ENCODE measurements around the gene PTPRD.

Gene PTPRD

GRCh38 chr9:8733131-8733954 lies 1879.5 kb downstream of the PTPRD start:
- no peak for DNase-seq

- DNase-seq: no peak
Measured at GRCh38 chr9:8732367-8733075, 1880.3 kb downstream of the PTPRD start.

GRCh38 chr9:8730618-8731017 lies 1882.2 kb downstream of the PTPRD start:
- no peak for DNase-seq

GRCh38 chr9:8728910-8729309 lies 1883.9 kb downstream of the PTPRD start:
- DNase-seq: no peak

- no peak for DNase-seq
Measured at GRCh38 chr9:8727191-8727590, 1885.6 kb downstream of the PTPRD start.

GRCh38 chr9:8726692-8727091 lies 1886.1 kb downstream of the PTPRD start:
- no peak for DNase-seq

- no peak for DNase-seq
Measured at GRCh38 chr9:8725635-8726034, 1887.2 kb downstream of the PTPRD start.

GRCh38 chr9:8724284-8725018 lies 1888.4 kb downstream of the PTPRD start:
- DNase-seq: no peak

- no peak for DNase-seq
Measured at GRCh38 chr9:8723195-8723594, 1889.6 kb downstream of the PTPRD start.

- DNase-seq: no peak
Measured at GRCh38 chr9:8719833-8720486, 1892.8 kb downstream of the PTPRD start.

- no peak for DNase-seq
Measured at GRCh38 chr9:8718121-8718725, 1894.6 kb downstream of the PTPRD start.

GRCh38 chr9:8717146-8717545 lies 1895.7 kb downstream of the PTPRD start:
- DNase-seq: no peak

- DNase-seq: no peak
Measured at GRCh38 chr9:8715788-8716187, 1897.0 kb downstream of the PTPRD start.

- no peak for DNase-seq
Measured at GRCh38 chr9:8713811-8714165, 1899.0 kb downstream of the PTPRD start.

- DNase-seq: no peak
Measured at GRCh38 chr9:8713149-8713810, 1899.5 kb downstream of the PTPRD start.

- DNase-seq: no peak
Measured at GRCh38 chr9:8709731-8710130, 1903.1 kb downstream of the PTPRD start.

- DNase-seq: no peak
Measured at GRCh38 chr9:8708728-8709127, 1904.1 kb downstream of the PTPRD start.

- no peak for DNase-seq
Measured at GRCh38 chr9:8706998-8707397, 1905.8 kb downstream of the PTPRD start.

GRCh38 chr9:8706531-8706930 lies 1906.3 kb downstream of the PTPRD start:
- DNase-seq: no peak

GRCh38 chr9:8705861-8706260 lies 1906.9 kb downstream of the PTPRD start:
- DNase-seq: no peak

GRCh38 chr9:8703904-8704303 lies 1908.9 kb downstream of the PTPRD start:
- no peak for DNase-seq

GRCh38 chr9:8701904-8702303 lies 1910.9 kb downstream of the PTPRD start:
- DNase-seq: no peak
